HCT116 (cell line): ENCODE results near the gene COMTD1. TPM values are rescaled to one million over a fixed set of nuclear protein-coding genes. Genes with fewer than 3 reads are reported as not detected.
A peak's percentile ranks its signal among the peaks of the same experiment; 100 is the strongest.

Source experiments
- ATAC-seq: fragments of 200-7000 bp; cut with Tn5 transposase; 2 replicates; pipeline ENCODE4 v1.9.1; 2020; ENCODE audit warnings: mild to moderate bottlenecking, moderate library complexity
- BruUV-seq: library from RNA; stranded (reverse); fragments of 400-500 nt; replicated peaks from 2 replicates; lab custom pipeline; 2021; lab: Mats Ljungman, UMichigan
- CTCF ChIA-PET: fragments of 300-600 bp; sonication (Branson Sonifier 250); formaldehyde crosslinking; loops from one replicate; lab custom pipeline; 2021; ENCODE audit warnings: antibody characterized with exemption; lab: Charles Lee
- POLR2A ChIA-PET: fragments of 300-600, 350-600 bp; sonication (Branson Sonifier 250); formaldehyde crosslinking; loops from one replicate; lab custom pipeline; 2021; ENCODE audit warnings: antibody characterized with exemption; lab: Charles Lee
- RAD21 ChIA-PET, 2 experiments: fragments of 300-600 bp; sonication (Branson Sonifier 250); formaldehyde crosslinking; loops; one replicate each; lab custom pipeline; 2023; ENCODE audit warnings: low total read pairs in 2 of 2; ENCODE audit not compliant: uncharacterized antibody in 2 of 2, unreplicated experiment in 2 of 2, low non-redundant PET in 1 of 2; lab: Charles Lee
- DNase-seq: peaks from one replicate; pipeline ENCODE4 v3.0.0-alpha.2; 2010; ENCODE audit warnings: low read depth, low spot score
- H2AFZ ChIP-seq: fragments of 200-600 bp; shearing (Covaris generic), sonication (generic); 2 replicates; pipeline ENCODE4 v1.6.1; 2017; ENCODE audit warnings: low read depth, mixed run types, mixed read lengths, antibody characterized with exemption, low read length; ENCODE audit not compliant: poor library complexity, severe bottlenecking
- H3K27ac ChIP-seq: 2 replicates; pipeline ENCODE4 v1.5.1; 2012; ENCODE audit warnings: low read depth, low read length
- H3K27me3 ChIP-seq: fragments of 200-600 bp; sonication (generic); 2 replicates; pipeline ENCODE4 v1.6.1; 2016; ENCODE audit warnings: mixed run types, low read length, mixed read lengths; ENCODE audit not compliant: insufficient read depth
- H3K36me3 ChIP-seq, 2 experiments: fragments of 200-500 bp in 1 of 2; fragments of 200-600 bp in 1 of 2; sonication (Bioruptor generic) in 1 of 2; sonication (generic) in 1 of 2; 2 replicates each; pipeline versions ENCODE4 v1.5.1 to v1.6.1; 2014 to 2016; ENCODE audit warnings: low read length in 2 of 2, inconsistent platforms in 1 of 2, mixed read lengths in 1 of 2, mixed run types in 1 of 2; ENCODE audit not compliant: insufficient read depth in 2 of 2, control insufficient read depth in 1 of 2
- H3K4me1 ChIP-seq, 2 experiments: fragments of 200-600 bp in 1 of 2; sonication (generic) in 1 of 2; 2 replicates each; pipeline versions ENCODE4 v1.5.1 to v1.6.1; 2012 to 2017; ENCODE audit warnings: low read length in 2 of 2, inconsistent platforms in 1 of 2, mild to moderate bottlenecking in 1 of 2, mixed read lengths in 1 of 2, mixed run types in 1 of 2, moderate library complexity in 1 of 2; ENCODE audit not compliant: insufficient read depth in 2 of 2, control insufficient read depth in 1 of 2
- H3K4me2 ChIP-seq: fragments of 200-600 bp; sonication (generic); 2 replicates; pipeline ENCODE4 v1.6.1; 2017; ENCODE audit warnings: mixed run types, low read length, mixed read lengths
- H3K4me3 ChIP-seq, 2 experiments: fragments of 200-600 bp in 1 of 2; sonication (generic) in 1 of 2; replicated peaks in 1 of 2; 2 replicates each; pipeline ENCODE4 v1.5.1; 2011 to 2016; ENCODE audit warnings: low read length in 2 of 2, control low read depth in 1 of 2, low read depth in 1 of 2, mild to moderate bottlenecking in 1 of 2, mixed read lengths in 1 of 2, mixed run types in 1 of 2
- H3K79me2 ChIP-seq: fragments of 200-600 bp; sonication (generic); 2 replicates; pipeline ENCODE4 v1.6.1; 2017; ENCODE audit warnings: mild to moderate bottlenecking, mixed run types, low read length, moderate library complexity, mixed read lengths; ENCODE audit not compliant: insufficient read depth
- H3K9ac ChIP-seq: fragments of 200-600 bp; sonication (generic); 2 replicates; pipeline ENCODE4 v1.6.1; 2016; ENCODE audit warnings: low read length, mixed read lengths
- H3K9me2 ChIP-seq: fragments of 200-600 bp; sonication (generic), shearing (Covaris generic); 2 replicates; pipeline ENCODE4 v1.6.1; 2017; ENCODE audit warnings: mixed run types, mild to moderate bottlenecking, moderate library complexity; ENCODE audit not compliant: insufficient read depth
- H3K9me3 ChIP-seq, 2 experiments: fragments of 200-500 bp in 1 of 2; fragments of 200-600 bp in 1 of 2; sonication (Bioruptor generic) in 1 of 2; sonication (generic) in 1 of 2; 2 replicates each; pipeline ENCODE4 v1.6.1; 2014 to 2017; ENCODE audit warnings: low read length in 2 of 2, mixed read lengths in 2 of 2, inconsistent platforms in 1 of 2, low read depth in 1 of 2, mild to moderate bottlenecking in 1 of 2, mixed run types in 1 of 2, moderate library complexity in 1 of 2; ENCODE audit not compliant: control insufficient read depth in 1 of 2, insufficient read depth in 1 of 2
- H4K20me1 ChIP-seq: fragments of 200-600 bp; sonication (generic), shearing (Covaris generic); 2 replicates; pipeline ENCODE4 v1.6.1; 2017; ENCODE audit warnings: mixed run types, mild to moderate bottlenecking, moderate library complexity; ENCODE audit not compliant: insufficient read depth
- CBX3 ChIP-seq: IDR thresholded peaks from 2 replicates; pipeline ENCODE4 v1.6.1; 2012; ENCODE audit warnings: low read depth
- ELF1 ChIP-seq: IDR thresholded peaks from 2 replicates; pipeline ENCODE4 v1.6.1; 2012; ENCODE audit warnings: low read depth, borderline replicate concordance
- EZH2 ChIP-seq: fragments of 200-600 bp; sonication (generic); IDR thresholded peaks from 2 replicates; pipeline ENCODE4 v1.6.1; 2017; ENCODE audit warnings: antibody characterized with exemption, mixed run types
- JUND ChIP-seq: IDR thresholded peaks from 2 replicates; pipeline ENCODE4 v1.6.1; 2012
- MAX ChIP-seq: IDR thresholded peaks from 2 replicates; pipeline ENCODE4 v1.6.1; 2012
- RAD21 ChIP-seq: IDR thresholded peaks from 2 replicates; pipeline ENCODE4 v1.6.1; 2012; ENCODE audit warnings: low read depth, mild to moderate bottlenecking
- SIN3A ChIP-seq: IDR thresholded peaks from 2 replicates; pipeline ENCODE4 v1.6.1; 2012; ENCODE audit warnings: low read depth
- intact Hi-C: fragments of 100-400 bp; cut with micrococcal nuclease; formaldehyde crosslinking; loops from 2 replicates; pipeline ENCODE4 v1.10.0; 2022
- total RNA-seq: library from RNA; stranded (reverse); gene quantifications from one replicate; pipeline ENCODE4 v1.2.1, GENCODE V29; 2021; ENCODE audit not compliant: unreplicated experiment
- TF ChIP-seq, protein P1 (sequence below): IDR thresholded peaks from 2 replicates; pipeline ENCODE4 v1.6.1; 2012
- TF ChIP-seq, protein P2 (sequence below), 3 experiments: fragments of 200-600 bp in 1 of 3; sonication (generic) in 1 of 3; IDR thresholded peaks in 2 of 3; conservative IDR thresholded peaks in 1 of 3; 2 replicates each; pipeline ENCODE4 v1.5.1; 2012 to 2017; ENCODE audit warnings: low read depth in 2 of 3, low read length in 2 of 3, antibody characterized with exemption in 1 of 3, borderline replicate concordance in 1 of 3, control low read depth in 1 of 3, mild to moderate bottlenecking in 1 of 3, mixed read lengths in 1 of 3, mixed run types in 1 of 3, moderate library complexity in 1 of 3; ENCODE audit not compliant: insufficient read depth in 1 of 3
- TF ChIP-seq, protein P3 (sequence below): IDR thresholded peaks from 2 replicates; pipeline ENCODE4 v1.6.1; 2011; ENCODE audit warnings: mild to moderate bottlenecking, low read length, moderate library complexity; ENCODE audit not compliant: insufficient replicate concordance; ENCODE audit errors: extremely low read depth

COMTD1 gene
- total RNA-seq, 1 experiment from 2014 or later: 35.1 TPM

- intact Hi-C loops: no loop called here
- H3K9me2 ChIP-seq: no peaks in the 10 kb centered on the region
- RAD21 ChIA-PET: interaction anchor here in 1 of 2 experiments (1.3 kb wide), 1 partner anchor 20 kb away, joined by 3 read pairs; no protein-coding TSS in a partner anchor
- H3K79me2 ChIP-seq: peaks cover 26% of the 10 kb centered on the region
- no peaks in the 10 kb centered on the region for H3K27me3 ChIP-seq
- no peaks in the 10 kb centered on the region for H3K9me3 ChIP-seq
- no peak for DNase-seq
- POLR2A ChIA-PET: no interaction called here
- H3K4me3 ChIP-seq: no peak overlapping the region
- CTCF ChIA-PET: no interaction called here
- ATAC-seq: no peak
- peaks cover 21 to 57% of the 10 kb centered on the region in 2 experiments for H3K4me1 ChIP-seq
- H4K20me1 ChIP-seq: peaks cover 4% of the 10 kb centered on the region; the same call in 1 of the 2 replicates
- H2AFZ ChIP-seq: no peak overlapping the region
- H3K36me3 ChIP-seq: peaks cover 6 to 19% of the 10 kb centered on the region in 2 experiments; a peak in 3 of 4 replicates
- H3K27ac ChIP-seq: peak overlapping the region; percentile 20; the same call in 1 of the 2 replicates
- TF ChIP-seq, protein P1, sequence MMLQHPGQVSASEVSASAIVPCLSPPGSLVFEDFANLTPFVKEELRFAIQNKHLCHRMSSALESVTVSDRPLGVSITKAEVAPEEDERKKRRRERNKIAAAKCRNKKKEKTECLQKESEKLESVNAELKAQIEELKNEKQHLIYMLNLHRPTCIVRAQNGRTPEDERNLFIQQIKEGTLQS: no peak
- TF ChIP-seq JUND (0 out of 2 replicates have a peak, but pooled peaks have one; percentile 28), MAX (no peak)
- TF ChIP-seq, protein P2, sequence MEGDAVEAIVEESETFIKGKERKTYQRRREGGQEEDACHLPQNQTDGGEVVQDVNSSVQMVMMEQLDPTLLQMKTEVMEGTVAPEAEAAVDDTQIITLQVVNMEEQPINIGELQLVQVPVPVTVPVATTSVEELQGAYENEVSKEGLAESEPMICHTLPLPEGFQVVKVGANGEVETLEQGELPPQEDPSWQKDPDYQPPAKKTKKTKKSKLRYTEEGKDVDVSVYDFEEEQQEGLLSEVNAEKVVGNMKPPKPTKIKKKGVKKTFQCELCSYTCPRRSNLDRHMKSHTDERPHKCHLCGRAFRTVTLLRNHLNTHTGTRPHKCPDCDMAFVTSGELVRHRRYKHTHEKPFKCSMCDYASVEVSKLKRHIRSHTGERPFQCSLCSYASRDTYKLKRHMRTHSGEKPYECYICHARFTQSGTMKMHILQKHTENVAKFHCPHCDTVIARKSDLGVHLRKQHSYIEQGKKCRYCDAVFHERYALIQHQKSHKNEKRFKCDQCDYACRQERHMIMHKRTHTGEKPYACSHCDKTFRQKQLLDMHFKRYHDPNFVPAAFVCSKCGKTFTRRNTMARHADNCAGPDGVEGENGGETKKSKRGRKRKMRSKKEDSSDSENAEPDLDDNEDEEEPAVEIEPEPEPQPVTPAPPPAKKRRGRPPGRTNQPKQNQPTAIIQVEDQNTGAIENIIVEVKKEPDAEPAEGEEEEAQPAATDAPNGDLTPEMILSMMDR (IDR thresholded peaks at IDR 0.05 in 2 of 3, conservative IDR thresholded peaks at IDR 0.05 in 1 of 3; ENCODE audit: borderline replicate concordance in 1 of 3, insufficient read depth in 1 of 3, low read depth in 2 of 3, low read length in 2 of 3): no peak
- BruUV-seq: no TSS peak
- H3K4me2 ChIP-seq: peak overlapping the region; percentile 33
- no peak overlapping the region for H3K9ac ChIP-seq
Measured at GRCh38 chr10:75208181-75208580, 27.6 kb downstream of the COMTD1 start.

DNA sequence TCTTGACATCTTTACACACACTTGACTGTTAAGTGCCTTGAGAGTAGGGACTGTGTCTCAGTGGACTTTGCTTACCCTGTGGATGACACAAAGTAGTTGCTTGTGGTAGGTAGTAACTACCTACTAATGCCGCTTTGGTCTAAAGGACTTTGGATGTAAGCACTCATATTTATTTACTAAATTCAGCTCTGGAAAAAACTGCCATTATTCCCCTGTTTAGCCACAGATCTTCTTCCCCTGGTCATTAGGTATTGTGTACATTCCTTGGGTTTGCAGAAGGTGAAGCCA is 28.0 kb downstream of the COMTD1 start:
- Histone ChIP-seq H3K9me2 (no peaks in the 10 kb centered on the region), H2AFZ (no peak overlapping the region), H3K9ac (no peak overlapping the region), H4K20me1 (peaks cover 4% of the 10 kb centered on the region; the same call in 1 of the 2 replicates), H3K27ac (peak overlapping the region; percentile 20; the same call in 1 of the 2 replicates), H3K79me2 (peaks cover 22% of the 10 kb centered on the region), H3K4me1 (peaks cover 21 to 60% of the 10 kb centered on the region in 2 experiments), H3K4me2 (peak overlapping the region; percentile 33), H3K4me3 (no peak overlapping the region), H3K27me3 (no peaks in the 10 kb centered on the region), H3K9me3 (no peaks in the 10 kb centered on the region), H3K36me3 (peaks cover 4 to 15% of the 10 kb centered on the region in 2 experiments; a peak in 3 of 4 replicates)
- POLR2A ChIA-PET: no interaction called here
- DNase-seq (no peak), ATAC-seq (no peak)
- CTCF ChIA-PET: no interaction called here
- intact Hi-C loops: no loop called here
- no TSS peak for BruUV-seq
- RAD21 ChIA-PET: interaction anchor here in 1 of 2 experiments (1.3 kb wide), 1 partner anchor 20 kb away, joined by 3 read pairs; no protein-coding TSS in a partner anchor
- TF ChIP-seq EZH2: no peak
- no peak for TF ChIP-seq ELF1
- TF ChIP-seq, protein P3, sequence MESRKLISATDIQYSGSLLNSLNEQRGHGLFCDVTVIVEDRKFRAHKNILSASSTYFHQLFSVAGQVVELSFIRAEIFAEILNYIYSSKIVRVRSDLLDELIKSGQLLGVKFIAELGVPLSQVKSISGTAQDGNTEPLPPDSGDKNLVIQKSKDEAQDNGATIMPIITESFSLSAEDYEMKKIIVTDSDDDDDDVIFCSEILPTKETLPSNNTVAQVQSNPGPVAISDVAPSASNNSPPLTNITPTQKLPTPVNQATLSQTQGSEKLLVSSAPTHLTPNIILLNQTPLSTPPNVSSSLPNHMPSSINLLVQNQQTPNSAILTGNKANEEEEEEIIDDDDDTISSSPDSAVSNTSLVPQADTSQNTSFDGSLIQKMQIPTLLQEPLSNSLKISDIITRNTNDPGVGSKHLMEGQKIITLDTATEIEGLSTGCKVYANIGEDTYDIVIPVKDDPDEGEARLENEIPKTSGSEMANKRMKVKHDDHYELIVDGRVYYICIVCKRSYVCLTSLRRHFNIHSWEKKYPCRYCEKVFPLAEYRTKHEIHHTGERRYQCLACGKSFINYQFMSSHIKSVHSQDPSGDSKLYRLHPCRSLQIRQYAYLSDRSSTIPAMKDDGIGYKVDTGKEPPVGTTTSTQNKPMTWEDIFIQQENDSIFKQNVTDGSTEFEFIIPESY: no peak
- no peak for TF ChIP-seq RAD21
- no peak for TF ChIP-seq MAX
- no peak for TF ChIP-seq CBX3
- TF ChIP-seq SIN3A: no peak
- TF ChIP-seq, protein P1: no peak
